GM19468 (cell line): Measurements from ENCODE around the gene LOC128125822.

Experiments
- ATAC-seq: cut with Tn5 transposase; IDR thresholded peaks from one replicate; pipeline ENCODE4 v1.9.1; 2021; ENCODE audit warnings: mild to moderate bottlenecking, moderate library complexity, moderate number of reproducible peaks; ENCODE audit not compliant: unreplicated experiment; ENCODE audit errors: extremely low read depth

LOC128125822 gene

DNA sequence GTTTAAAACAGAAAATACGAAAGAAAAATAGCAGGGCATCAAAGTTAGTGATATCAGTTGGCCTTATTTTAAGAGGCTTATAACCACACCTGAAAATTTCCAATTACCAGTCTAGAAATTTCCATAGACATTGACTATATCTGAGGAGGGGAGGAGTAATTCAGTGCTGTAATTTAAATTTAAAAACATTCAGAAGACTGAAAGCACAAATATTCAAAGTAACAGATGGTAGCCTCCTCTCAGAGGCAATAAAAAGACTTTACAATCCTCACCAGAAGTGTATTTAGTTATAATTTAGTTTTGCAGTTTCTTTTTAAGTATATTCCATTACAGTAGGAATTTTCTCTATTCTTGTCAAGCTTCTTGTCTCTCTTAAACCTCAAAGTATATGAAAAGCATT, 18.4 kb upstream of the LOC128125822 start:
- no peak for ATAC-seq

DNA sequence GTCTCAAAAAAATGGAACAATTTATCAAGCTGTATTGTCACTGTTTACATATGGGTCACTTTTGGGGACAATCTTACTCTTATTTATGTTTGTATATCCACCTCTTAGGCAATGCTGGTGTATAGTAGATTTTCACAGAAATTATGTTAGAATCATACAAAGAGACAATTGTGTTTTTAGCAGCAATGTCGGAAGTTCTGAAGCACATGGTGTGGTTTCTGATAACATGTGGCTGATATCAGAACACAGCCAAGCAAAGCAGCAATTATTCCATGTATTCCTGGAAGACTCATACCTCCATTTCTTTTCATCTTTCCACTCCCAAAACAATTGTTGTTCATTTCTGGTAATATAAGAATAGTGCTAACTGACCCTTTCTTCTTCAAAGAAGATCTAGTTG, 17.5 kb upstream of the LOC128125822 start:
- ATAC-seq: no peak

DNA sequence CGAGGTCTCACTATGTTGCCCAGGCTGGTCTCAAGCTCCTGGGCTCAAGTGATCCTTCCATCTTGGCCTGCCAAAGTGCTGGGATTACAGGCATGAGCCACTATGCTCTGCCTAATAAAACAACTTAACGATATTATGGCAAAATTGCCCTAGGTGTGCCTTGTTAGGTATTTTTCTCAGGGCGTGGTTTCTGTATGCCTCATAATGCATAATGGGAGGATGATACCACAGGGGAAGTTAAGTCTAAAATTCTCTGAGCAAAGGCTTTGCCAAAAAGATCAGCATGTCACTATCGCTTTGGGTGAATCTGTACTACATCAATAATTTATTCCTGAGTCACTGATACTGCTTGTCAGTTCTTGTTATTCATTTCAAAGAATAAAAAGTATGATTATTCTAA, 15.9 kb upstream of the LOC128125822 start:
- no peak for ATAC-seq

DNA sequence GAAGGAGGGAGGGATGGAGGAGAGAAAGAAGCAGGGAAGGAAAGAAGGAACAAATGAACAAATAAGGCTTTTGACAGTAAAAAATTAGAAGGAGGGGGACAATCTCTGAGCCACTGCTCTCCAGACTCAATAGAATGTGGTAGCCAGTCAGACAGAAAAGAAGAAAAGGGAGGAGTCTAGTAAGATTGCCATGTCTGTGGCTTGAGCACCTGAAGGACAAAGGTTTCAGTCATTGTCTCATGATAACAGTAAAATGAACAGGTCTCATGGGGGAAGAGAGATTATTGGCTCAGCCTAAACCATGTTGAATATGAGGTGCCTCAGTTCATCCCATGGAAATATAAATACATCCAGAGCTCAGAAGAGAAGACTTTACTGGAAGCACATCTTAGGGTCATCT, 14.0 kb upstream of the LOC128125822 start:
- ATAC-seq: no peak

DNA sequence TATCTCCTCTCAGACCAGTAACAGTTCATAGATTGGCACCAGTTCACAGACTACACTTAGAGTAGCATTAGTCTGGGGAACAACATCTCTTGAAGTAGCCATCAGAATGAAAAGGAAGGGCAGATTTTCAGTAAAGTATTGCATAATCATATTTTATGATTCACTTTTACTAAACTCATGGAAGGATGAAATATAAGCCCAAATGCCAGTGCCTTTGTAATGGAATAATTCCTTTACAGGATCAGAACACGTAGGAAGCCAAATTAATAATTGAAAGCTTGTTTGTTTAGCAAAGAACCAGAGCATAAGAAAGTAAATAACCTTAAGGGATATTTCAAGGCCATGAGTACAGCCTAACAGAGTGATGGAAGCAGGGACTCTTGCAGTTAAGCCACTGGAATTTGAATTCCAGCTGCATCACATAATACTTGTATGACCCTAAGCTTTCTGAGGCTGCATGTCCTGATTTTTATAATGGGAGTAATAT, 11.4 kb upstream of the LOC128125822 start:
- ATAC-seq: no peak

DNA sequence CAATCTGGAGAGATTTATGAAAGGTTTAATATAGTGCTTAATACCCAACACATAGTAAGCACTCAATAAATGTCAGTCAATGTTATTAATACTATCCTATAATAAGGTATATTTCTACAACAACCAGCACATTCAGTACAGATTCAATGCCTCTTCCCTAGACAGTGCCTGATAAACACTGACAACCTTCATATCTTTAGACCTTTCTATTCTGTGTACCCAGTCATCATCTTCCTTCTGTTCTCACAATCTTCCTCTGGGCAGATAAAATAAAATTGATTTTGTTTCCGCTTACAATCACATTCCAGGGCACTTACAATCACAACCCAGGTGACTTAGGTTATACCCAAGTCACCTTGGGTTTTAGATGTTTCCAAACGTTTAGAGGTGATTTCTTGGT, 11.0 kb upstream of the LOC128125822 start:
- ATAC-seq: no peak

DNA sequence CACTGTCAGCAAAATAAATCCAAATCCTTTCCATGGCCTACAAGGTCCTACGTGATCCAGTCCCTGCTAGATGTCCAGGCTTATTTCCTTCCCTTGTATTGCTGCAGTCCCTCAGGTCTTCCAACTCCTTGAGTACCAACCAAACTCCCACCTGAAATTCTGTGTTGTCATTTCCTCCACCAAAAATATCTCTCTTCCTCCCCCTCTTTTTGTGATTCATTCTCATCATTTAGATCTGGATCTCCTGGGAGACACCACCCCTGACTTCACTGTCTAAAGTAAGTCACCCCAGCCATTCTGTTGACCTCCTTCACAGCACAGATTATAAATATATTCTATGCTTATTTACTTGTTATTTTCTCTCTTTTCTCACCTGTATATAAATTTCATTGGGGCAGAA, 9.0 kb upstream of the LOC128125822 start:
- no peak for ATAC-seq

DNA sequence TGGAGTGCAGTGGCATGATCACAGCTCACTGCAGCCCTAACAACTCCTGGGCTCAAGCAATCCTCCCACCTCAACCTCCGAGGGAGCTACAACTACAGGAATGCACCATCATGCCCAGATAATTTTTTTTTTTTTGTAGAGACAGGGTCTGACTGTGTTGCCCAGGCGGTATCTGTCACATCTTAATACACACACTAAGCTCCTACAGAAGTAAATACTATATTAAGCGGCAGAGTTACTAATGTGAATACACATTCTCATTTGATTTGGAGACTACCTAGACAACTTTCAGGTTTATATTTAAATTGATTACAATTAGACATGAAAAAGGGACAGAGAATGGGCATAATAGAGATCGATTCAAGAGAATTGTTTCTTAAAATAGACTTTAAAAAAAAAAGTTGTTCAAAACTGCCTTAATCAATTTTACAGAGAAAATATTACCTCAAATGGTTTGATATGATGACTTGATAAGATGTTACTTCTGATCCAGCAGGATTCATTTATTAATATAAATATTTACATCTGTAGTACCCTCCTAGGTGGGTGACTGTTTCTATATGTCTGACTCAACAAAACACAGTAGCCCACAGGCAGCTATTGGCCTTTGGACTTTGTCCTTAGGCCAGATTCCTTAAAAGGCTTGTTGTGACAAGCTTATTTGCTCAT, 7.1 kb upstream of the LOC128125822 start:
- no peak for ATAC-seq

DNA sequence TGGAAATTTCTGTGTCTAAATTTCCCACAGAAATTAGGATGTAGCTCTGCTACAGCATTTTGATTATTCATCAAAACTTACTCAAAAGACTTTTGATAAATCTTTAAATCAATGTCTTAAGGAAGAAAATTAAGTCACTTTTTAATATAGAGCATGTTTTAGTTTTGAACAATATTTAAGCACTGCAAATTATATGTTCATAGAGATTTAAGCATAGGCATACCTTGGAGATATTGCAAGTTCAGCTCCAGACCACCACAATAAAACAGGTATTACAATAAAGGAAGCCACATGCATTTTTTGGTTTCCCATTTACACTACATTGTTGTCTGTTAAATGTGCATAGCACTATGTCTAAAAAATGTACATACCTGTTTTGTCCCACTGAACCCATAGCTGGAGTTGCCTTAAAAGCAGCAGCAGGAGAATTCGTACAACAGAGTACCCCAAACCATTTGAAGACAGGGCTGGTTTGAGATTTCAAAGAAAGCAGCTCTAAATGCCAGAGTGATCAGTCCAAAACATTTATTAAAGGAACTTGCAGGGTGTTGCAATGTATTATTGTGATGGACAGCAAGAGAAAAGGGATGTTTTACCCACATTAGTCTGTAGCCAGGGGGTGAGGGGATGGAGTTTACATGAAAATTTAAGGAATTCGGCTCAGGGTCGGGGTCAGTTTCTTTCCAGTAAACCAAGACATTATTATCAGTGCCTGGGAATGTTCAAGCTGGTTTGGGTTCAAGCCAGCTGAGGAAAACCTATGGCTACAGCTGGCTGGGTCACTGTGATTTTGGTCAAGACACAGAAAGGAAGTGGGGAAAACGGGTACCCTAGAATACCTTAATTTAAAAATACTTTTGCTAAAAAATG, 6.3 kb upstream of the LOC128125822 start:
- no peak for ATAC-seq

DNA sequence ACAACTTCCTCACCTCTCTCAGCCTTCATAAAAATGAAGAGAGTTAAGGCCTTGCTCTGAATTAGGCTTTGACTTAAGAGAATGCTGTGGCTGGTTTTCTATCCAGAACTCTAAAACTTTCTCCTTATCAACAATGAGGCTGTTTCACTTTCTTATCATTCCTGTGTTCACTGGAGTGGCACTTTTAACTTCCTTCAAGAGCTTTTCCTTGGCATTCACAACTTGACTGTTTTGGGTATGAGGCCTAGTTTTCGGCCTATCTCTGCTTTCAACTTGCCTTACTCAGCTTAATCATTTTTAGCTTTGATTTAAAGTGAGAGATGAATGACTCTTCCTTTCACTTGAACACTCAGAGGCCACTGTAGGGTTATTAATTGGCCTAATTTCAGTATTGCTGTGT, 4.3 kb upstream of the LOC128125822 start:
- no peak for ATAC-seq

DNA sequence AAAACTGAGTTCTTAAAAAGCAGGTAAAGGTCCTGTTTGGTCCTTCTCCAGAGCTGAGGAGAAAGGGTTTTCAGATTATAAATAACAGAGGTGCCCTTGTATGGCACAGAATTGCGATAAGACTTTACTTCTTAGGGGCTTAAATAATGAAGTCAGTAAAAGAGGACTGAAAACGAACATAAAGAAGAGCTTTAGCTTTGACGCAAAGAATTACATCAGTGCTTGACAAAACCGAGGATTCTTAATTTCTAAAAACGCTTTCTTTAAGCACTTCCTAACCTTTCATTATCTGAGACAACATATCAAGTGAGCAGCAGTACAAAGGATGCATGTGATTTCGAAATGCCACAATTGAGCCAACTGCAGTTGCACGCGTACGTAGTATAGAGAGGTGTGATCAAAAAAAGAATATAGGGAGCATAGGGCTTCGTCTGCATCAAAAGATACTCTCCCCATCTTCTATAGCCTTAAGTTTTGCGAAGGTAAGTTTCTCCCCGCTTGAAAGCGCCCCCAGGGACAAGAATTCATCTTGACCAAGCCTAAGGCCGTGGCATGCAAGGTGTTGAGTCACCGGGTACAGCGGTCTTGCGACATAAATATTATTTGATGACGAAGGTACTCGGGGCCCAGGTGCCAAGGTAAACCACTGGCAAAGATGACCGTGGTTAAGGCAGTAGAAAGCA, 778 bp upstream of the LOC128125822 start:
- no peak for ATAC-seq

DNA sequence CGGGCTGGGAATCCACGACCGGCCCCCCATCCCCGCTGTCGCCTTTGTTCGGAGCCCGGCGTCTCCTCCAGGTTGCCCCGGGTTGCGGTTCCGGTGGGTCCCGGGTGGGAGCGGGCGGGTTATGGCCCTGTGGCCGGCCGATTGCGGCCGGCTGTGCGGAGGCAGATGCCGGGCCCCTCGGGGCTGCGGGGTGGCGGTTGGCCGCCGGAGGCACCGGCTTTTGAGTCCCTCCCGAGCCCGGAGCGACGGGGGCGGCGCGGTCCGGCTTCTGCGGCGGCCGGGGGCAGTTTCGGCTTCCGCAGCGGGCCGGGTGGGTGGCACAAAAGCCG, 431 bp downstream of the LOC128125822 start:
- no peak for ATAC-seq

DNA sequence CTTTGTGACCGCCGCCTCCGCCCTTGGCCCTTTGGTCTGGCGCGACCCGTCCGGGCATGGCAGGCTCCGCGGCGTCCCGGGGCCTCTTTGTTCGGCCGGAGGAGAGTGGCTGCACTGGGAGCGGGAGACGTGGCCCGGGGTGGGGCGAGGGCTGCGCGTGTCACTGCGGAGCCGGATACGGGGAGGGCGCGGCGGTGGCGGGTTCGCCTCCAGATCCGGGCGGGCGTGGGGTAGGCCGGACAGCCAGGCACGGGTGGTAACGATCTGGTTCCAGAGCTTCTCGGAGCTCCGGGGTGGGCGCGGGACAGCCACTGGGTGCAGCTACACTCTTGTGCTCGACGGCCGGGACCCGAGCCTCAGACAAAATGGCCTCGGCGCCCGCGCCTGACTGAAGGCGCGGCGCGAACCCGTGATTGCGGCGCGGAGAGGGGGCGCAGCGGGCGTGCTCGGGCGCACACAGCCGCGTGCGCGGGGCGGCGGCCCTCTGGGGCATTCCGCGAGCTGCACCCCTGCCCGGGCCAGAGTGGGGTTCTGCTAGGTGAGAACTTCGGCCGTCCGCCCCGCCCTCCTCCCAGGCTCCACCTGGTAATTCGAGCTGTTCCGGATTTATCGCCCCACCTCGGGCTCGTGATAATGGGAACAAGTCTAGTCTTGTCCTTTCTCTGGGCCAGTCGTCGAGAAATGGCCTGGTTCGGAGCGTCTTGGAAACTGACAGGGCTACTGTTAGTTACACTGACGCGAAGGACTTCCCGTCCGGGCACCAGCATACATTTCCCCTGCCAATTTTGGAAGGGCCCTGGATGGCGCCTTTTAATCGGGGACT, 1.0 kb downstream of the LOC128125822 start:
- no peak for ATAC-seq

DNA sequence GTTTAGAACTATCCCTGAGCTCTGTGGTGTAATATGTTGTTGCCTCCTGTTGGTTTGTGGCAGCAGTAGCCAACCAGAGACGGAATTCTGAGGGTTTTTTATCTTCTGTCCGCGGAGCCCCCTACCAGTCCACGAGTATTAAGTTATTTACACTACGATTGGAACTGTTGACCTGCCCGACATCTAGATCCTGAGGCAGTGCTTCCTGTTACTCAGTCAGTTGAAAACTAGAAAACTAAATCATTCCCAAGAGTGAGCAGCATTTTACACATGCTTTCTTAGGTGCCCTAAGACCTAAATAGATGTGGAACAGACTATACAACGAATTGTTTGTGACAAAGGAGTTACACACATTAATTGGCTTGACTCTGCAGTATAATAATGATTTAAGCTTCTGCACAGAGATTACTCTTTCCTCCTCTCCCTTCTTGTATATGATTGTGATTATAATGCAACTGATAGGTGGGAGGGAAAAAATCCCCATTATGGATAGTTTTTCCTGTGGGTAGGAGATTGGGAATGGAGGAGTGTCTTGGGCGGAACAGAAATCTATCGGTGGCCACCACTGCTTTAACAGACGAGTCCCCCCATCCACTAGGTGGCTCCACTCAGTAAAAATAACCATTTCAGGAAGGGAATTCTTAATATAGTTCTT, 1.7 kb downstream of the LOC128125822 start:
- ATAC-seq: no peak

DNA sequence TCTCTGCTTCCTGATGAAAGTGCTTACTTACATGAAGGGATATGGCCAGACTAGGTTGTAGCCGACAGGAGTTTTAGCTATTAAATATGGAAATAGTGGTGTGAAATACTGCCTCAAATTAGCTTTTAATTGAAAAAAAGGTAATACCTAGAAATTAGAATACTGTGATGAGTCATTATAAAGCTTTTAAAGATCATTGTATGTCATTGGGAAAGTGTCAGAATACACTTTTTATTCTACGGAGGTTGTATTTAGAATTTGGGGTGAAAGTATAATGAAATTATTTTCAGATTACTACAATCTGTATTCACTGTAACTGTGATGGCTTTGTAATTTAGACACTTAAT, 2.2 kb downstream of the LOC128125822 start:
- ATAC-seq: no peak

DNA sequence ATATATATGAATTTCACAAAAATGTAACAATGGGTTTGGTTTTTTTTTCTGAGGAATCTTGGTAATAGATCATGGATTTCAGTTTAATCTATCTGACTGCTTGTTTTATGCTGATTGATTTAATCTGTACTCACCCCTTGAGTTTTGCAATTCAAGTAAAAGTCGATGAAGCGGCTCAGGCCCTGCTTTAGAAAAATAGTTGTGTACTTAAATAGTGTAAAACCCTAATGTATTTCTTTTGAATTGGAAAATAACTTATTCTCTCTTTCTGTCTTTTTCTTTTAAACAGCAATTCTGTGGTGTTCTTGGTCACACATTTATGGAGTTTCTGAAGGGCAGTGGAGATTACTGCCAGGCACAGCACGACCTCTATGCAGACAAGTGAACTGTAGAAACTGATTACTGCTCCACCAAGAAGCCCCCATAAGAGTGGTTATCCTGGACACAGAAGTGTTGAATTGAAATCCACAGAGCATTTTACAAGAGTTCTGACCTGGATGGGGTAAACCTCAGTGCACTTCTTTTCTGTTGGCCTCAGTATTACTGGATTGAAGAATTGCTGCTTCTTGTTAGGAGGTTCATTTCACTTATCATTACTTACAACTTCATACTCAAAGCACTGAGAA, 4.0 kb downstream of the LOC128125822 start:
- no peak for ATAC-seq

DNA sequence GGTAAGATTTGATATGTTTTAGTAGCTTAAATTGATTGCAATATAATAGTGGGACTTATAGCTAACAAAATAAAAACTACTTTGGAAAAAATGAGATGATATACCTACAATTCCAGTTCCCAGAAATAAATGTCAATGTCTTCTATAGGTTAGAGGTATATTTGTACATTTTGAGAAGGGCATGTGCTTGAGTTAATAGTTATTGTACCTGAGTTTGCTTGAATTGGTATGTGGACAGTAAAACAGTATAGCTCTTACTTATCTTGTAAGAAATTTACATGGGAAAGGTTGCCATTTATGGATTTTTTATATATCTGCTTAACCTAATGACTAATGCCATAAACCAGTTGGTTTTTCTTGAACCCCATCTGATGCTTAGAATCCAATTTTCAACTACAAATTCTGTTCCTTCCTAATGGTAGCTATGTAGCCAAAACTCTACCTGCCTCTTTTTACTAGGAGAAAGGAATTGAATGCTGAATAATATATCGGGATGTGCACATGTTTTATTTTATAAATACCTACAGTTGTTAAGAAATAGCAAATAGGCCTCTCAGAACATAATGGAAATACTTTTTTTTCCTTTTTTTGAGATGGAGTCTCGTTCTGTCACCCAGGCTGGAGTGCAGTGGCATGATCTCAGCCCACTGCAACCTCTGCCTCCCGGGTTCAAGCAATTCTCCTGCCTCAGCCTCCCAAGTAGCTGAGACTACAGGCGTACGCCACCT, 4.9 kb downstream of the LOC128125822 start:
- ATAC-seq: no peak

DNA sequence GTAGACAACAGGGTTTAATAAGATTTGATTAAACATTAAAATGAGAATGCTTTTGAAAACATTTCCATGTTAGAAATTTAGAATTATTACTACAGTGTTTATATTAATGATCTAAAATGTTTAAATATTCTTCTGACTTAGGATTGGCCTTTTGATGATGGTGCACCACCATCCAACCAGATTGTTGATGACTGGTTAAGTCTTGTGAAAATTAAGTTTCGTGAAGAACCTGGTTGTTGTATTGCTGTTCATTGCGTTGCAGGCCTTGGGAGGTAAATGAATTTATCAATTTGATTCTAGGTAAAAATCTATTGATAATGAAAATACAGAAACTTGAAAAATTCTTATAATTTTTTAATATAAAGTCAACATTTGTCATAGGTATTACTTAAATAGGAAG, 6.5 kb downstream of the LOC128125822 start:
- no peak for ATAC-seq
